PC-9 (cell line): ENCODE data around the gene SLC22A3. TPM values are rescaled to one million over a fixed set of nuclear protein-coding genes. Genes with fewer than 3 reads are reported as not detected.

Experiments used
- BruUV-seq: library from RNA; stranded (reverse); fragments of 400-500 nt; replicated peaks from 2 replicates; lab custom pipeline; 2021; lab: Mats Ljungman, UMichigan
- CTCF ChIA-PET: fragments of 300-600 bp; sonication (Branson Sonifier 250); formaldehyde crosslinking; loops from one replicate; lab custom pipeline; 2022; ENCODE audit warnings: antibody characterized with exemption; lab: Charles Lee
- POLR2A ChIA-PET: fragments of 300-600 bp; sonication (Branson Sonifier 250); formaldehyde crosslinking; loops from one replicate; lab custom pipeline; 2022; ENCODE audit warnings: antibody characterized with exemption; ENCODE audit not compliant: unreplicated experiment; lab: Charles Lee
- DNase-seq, 2 experiments: peaks; one replicate each; pipeline versions ENCODE4 v3.0.0 to v3.0.0-alpha.2; 2015 to 2022; ENCODE audit warnings: mixed read lengths in 1 of 2
- H2AFZ ChIP-seq: fragments of 200-600 bp; sonication (generic); 2 replicates; pipeline ENCODE4 v1.8.1; 2017; ENCODE audit warnings: antibody characterized with exemption
- H3F3A ChIP-seq: fragments of 200-600 bp; sonication (generic); 2 replicates; pipeline ENCODE4 v1.8.1; 2017; ENCODE audit warnings: antibody characterized with exemption, mild to moderate bottlenecking, low read depth; ENCODE audit not compliant: insufficient read depth
- H3K27ac ChIP-seq: fragments of 200-600 bp; sonication (generic); 2 replicates; pipeline ENCODE4 v1.6.1; 2016; ENCODE audit warnings: mixed run types
- H3K27me3 ChIP-seq: fragments of 200-600 bp; sonication (generic); 2 replicates; pipeline ENCODE4 v1.6.1; 2016; ENCODE audit warnings: low read depth, mixed run types; ENCODE audit not compliant: insufficient read depth
- H3K36me3 ChIP-seq: fragments of 200-600 bp; sonication (generic); 2 replicates; pipeline ENCODE4 v1.6.1; 2016; ENCODE audit warnings: low read depth, mixed run types
- H3K4me1 ChIP-seq: fragments of 200-600 bp; sonication (generic); replicated peaks from 2 replicates; pipeline ENCODE4 v1.6.1; 2016; ENCODE audit warnings: mixed run types; ENCODE audit not compliant: insufficient read depth
- H3K4me2 ChIP-seq: fragments of 200-600 bp; sonication (generic); 2 replicates; pipeline ENCODE4 v1.6.1; 2017; ENCODE audit warnings: mixed run types
- H3K4me3 ChIP-seq: fragments of 200-600 bp; sonication (generic); 2 replicates; pipeline ENCODE4 v1.6.1; 2016; ENCODE audit warnings: mixed run types
- H3K79me2 ChIP-seq: fragments of 200-600 bp; sonication (generic); 2 replicates; pipeline ENCODE4 v1.6.1; 2017; ENCODE audit warnings: low read depth, mixed run types
- H3K9me2 ChIP-seq: fragments of 200-600 bp; sonication (generic); 2 replicates; pipeline ENCODE4 v1.8.1; 2017; ENCODE audit warnings: mild to moderate bottlenecking; ENCODE audit not compliant: insufficient read depth
- H3K9me3 ChIP-seq: fragments of 200-600 bp; sonication (generic); 2 replicates; pipeline ENCODE4 v1.8.1; 2016; ENCODE audit warnings: low read depth; ENCODE audit not compliant: insufficient read depth
- H4K20me1 ChIP-seq: fragments of 200-600 bp; sonication (generic); 2 replicates; pipeline ENCODE4 v1.8.1; 2017; ENCODE audit not compliant: insufficient read depth
- EZH2 ChIP-seq: fragments of 200-600 bp; sonication (generic); IDR thresholded peaks from 2 replicates; pipeline ENCODE4 v1.8.0; 2017; ENCODE audit warnings: antibody characterized with exemption, low read depth
- intact Hi-C: fragments of 100-400 bp; cut with micrococcal nuclease; formaldehyde crosslinking; loops from one replicate; pipeline ENCODE4 v1.10.0; 2022; ENCODE audit not compliant: unreplicated experiment
- total RNA-seq: library from RNA; stranded (reverse); gene quantifications from 2 replicates; pipeline ENCODE4 v1.2.3, GENCODE V29; 2021
- TF ChIP-seq, protein P1 (sequence below): fragments of 200-600 bp; sonication (generic); conservative IDR thresholded peaks from 2 replicates; pipeline ENCODE4 v1.6.1; 2017; ENCODE audit warnings: mixed run types, antibody characterized with exemption, mild to moderate bottlenecking, moderate library complexity

SLC22A3 gene
- total RNA-seq, 1 experiment from 2014 or later: not detected

DNA sequence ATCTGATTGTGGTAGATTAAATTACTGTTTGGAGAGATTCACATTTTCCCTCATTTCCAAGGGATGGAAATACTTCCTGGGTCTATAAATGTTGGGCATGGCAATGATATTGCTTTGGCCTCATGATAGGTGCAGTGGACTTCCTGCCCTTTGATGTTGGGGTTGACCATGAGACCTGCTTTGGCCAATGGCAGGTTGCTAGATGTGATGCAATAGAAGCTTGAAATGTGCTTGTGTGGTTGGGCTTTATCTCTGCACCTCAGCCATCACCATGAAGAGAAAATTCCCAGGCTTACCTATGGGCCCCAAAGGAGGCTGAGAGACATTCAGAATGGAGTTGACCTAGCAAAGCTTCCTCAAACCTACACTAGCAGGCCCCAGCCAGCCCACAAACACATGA lies 69.4 kb downstream of the SLC22A3 start:
- Histone ChIP-seq H3F3A (no peaks in the 10 kb centered on the region), H3K9me2 (no peaks in the 10 kb centered on the region), H3K4me2 (no peak overlapping the region), H3K4me1 (no peaks in the 10 kb centered on the region), H3K36me3 (no peaks in the 10 kb centered on the region), H4K20me1 (no peaks in the 10 kb centered on the region), H3K79me2 (no peaks in the 10 kb centered on the region), H3K4me3 (no peak overlapping the region), H3K9me3 (no peaks in the 10 kb centered on the region), H2AFZ (no peak overlapping the region), H3K27ac (no peak overlapping the region), H3K27me3 (no peaks in the 10 kb centered on the region)
- TF ChIP-seq, protein P1, sequence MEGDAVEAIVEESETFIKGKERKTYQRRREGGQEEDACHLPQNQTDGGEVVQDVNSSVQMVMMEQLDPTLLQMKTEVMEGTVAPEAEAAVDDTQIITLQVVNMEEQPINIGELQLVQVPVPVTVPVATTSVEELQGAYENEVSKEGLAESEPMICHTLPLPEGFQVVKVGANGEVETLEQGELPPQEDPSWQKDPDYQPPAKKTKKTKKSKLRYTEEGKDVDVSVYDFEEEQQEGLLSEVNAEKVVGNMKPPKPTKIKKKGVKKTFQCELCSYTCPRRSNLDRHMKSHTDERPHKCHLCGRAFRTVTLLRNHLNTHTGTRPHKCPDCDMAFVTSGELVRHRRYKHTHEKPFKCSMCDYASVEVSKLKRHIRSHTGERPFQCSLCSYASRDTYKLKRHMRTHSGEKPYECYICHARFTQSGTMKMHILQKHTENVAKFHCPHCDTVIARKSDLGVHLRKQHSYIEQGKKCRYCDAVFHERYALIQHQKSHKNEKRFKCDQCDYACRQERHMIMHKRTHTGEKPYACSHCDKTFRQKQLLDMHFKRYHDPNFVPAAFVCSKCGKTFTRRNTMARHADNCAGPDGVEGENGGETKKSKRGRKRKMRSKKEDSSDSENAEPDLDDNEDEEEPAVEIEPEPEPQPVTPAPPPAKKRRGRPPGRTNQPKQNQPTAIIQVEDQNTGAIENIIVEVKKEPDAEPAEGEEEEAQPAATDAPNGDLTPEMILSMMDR: no peak
- TF ChIP-seq EZH2: no peak
- POLR2A ChIA-PET: no interaction called here
- BruUV-seq: no TSS peak
- DNase-seq: no peak
- CTCF ChIA-PET: no interaction called here
- intact Hi-C loops: no loop called here

DNA sequence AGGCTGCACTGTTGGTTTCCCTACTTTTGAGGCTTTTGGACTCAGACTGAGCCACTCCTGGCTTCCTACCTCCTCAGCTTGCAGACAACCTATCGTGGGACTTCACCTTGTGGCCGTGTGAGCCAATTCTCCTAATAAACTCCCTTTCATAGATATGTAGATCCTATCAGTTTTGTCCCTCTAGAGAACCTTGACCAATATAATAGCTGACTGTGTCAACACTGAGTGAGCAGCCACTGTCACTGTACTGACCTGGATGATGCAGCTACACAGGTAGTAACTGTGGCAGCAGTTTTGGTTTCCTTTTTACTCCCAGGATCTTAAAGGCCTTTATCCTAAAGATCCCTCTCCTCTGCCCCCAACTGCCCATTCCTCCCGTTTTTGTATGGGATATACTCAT lies 70.2 kb downstream of the SLC22A3 start:
- POLR2A ChIA-PET: no interaction called here
- CTCF ChIA-PET: no interaction called here
- no peak overlapping the region for H3K4me2 ChIP-seq
- H4K20me1 ChIP-seq: no peaks in the 10 kb centered on the region
- no peak for DNase-seq
- no TSS peak for BruUV-seq
- no peaks in the 10 kb centered on the region for H3K36me3 ChIP-seq
- H3K4me3 ChIP-seq: no peak overlapping the region
- H3K27me3 ChIP-seq: no peaks in the 10 kb centered on the region
- H3K9me3 ChIP-seq: no peaks in the 10 kb centered on the region
- no peak overlapping the region for H2AFZ ChIP-seq
- H3K27ac ChIP-seq: no peak overlapping the region
- intact Hi-C loops: no loop called here
- no peaks in the 10 kb centered on the region for H3K4me1 ChIP-seq
- no peaks in the 10 kb centered on the region for H3F3A ChIP-seq
- no peak for TF ChIP-seq EZH2
- TF ChIP-seq, protein P1: no peak
- no peaks in the 10 kb centered on the region for H3K79me2 ChIP-seq
- H3K9me2 ChIP-seq: no peaks in the 10 kb centered on the region

DNA sequence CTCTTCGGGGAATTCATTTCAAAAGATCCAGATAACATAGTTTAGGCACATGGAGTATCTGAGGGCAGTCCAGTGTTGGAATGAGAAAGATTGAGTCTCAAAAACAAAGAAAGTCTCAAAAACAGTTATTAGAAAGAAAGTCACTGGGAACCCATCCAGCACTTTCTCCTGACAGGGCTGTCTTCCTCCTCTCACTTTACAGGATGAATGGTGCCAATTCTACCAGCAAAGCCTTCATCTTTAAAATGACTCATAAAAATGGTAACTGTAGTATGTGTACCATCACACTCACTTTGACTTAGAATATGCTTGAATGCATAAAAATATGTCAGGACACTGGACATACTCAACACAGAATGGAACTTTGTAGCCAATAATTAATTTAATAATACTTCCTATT lies 71.3 kb downstream of the SLC22A3 start:
- Histone ChIP-seq H3K4me3 (no peak overlapping the region), H3K79me2 (no peaks in the 10 kb centered on the region), H3K27ac (no peak overlapping the region), H3K4me2 (no peak overlapping the region), H3K27me3 (no peaks in the 10 kb centered on the region), H4K20me1 (no peaks in the 10 kb centered on the region), H3K9me2 (no peaks in the 10 kb centered on the region), H3K4me1 (peaks cover 8% of the 10 kb centered on the region), H3K9me3 (no peaks in the 10 kb centered on the region), H2AFZ (no peak overlapping the region), H3K36me3 (no peaks in the 10 kb centered on the region), H3F3A (no peaks in the 10 kb centered on the region)
- intact Hi-C loops: no loop called here
- DNase-seq: no peak
- ChIA-PET CTCF (no interaction called here), POLR2A (no interaction called here)
- no TSS peak for BruUV-seq
- TF ChIP-seq EZH2: no peak
- TF ChIP-seq, protein P1: no peak
